Fibroblast of peridontal ligament (primary cell): Measurements from ENCODE around the gene RPL12.

Experiments used
- DNase-seq: peaks from one replicate; pipeline ENCODE4 v3.0.0-alpha.2; 2010; ENCODE audit errors: extremely low read depth

RPL12 gene

DNA sequence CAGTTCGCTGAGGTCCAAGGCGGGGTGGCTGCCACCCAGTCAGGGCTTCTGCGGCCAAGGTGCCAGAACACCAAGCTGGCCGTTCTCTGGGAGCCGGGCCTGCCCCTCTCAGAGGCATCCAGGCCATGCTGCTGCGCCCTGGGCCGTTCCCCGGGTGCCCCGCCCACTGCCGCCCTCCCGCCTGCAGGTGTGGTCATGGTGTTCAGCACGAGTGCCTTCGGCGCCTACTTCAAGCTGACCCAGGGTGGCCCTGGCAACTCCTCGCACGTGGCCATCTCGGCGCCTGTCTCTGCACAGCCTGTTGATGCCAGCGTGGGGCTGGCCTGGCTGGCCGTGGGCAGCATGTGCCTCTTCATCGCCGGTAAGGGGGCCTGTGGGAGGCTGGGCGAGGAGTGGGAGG, 46.6 kb downstream of the RPL12 start:
- no peak for DNase-seq

DNA sequence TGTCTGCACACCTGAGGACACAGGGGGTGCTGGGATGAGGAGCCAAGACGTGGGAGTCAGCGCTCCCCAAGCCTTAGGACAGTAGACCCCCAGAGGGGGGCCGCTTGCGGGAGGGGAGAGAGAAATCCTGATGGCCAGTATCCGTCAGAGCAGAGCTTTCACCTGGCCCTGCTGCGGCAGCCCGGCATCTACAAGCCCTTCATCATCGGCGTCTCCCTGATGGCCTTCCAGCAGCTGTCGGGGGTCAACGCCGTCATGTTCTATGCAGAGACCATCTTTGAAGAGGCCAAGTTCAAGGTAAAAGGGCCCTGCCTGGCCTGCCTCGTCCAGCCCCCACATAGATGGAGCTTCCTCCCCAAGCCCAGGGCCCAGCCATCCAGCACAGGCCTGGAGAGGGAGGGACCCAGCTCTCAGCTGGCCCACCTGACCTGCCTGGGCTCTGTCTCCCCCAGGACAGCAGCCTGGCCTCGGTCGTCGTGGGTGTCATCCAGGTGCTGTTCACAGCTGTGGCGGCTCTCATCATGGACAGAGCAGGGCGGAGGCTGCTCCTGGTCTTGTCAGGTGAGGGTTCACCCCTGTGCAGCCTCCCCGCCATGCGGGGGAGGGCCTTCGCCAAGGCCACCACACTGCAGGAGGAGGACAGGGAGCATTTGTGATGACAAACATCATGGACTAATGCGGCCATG, 47.6 kb downstream of the RPL12 start:
- no peak for DNase-seq

DNA sequence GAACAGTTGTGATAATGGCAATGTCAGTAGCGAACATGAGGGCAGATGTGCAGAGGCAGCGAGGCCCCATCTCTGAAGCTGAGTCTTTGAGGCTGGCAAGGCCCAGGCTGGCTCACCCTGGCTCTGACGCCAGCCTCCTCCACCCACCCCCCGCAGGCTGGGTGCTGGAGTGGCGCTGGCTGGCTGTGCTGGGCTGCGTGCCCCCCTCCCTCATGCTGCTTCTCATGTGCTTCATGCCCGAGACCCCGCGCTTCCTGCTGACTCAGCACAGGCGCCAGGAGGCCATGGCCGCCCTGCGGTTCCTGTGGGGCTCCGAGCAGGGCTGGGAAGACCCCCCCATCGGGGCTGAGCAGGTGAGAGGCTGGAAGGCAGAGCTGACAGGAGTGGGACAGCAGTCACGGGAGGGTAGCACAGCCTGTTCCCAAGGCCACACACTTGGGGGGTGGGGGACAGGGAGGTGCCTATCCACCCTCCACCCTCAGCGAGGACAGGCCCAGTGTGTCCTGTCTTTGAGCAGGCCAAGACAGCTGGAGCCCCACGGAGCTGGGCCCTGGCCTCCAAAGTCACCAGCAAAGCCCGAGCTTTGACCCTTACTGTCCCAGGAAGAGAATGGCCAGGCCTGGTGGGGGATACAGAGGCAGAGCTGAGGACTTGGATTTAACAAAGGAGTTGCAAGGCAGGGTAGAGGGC, 48.7 kb downstream of the RPL12 start:
- no peak for DNase-seq

DNA sequence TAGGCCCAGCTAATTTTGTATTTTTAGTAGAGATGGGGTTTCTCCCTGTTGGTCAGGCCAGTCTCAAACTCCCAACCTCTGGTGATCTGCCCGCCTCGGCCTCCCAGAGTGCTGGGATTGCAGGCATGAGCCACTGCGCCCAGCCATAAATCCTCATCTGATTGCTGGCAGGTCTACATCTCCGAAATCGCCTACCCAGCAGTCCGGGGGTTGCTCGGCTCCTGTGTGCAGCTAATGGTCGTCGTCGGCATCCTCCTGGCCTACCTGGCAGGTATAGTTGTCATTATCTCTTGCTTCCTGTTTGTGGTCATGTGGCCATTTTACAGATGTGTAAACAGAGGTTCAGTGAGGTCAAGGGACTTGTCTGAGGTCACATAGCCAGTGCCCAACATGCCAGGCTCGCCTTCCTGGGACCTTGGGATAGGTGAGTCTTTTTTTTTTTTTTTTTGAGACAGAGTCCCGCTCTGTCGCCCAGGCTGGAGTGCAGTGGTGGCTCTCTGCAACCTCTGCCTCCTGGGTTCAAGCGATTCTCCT, 51.4 kb downstream of the RPL12 start:
- DNase-seq, result no peak

DNA sequence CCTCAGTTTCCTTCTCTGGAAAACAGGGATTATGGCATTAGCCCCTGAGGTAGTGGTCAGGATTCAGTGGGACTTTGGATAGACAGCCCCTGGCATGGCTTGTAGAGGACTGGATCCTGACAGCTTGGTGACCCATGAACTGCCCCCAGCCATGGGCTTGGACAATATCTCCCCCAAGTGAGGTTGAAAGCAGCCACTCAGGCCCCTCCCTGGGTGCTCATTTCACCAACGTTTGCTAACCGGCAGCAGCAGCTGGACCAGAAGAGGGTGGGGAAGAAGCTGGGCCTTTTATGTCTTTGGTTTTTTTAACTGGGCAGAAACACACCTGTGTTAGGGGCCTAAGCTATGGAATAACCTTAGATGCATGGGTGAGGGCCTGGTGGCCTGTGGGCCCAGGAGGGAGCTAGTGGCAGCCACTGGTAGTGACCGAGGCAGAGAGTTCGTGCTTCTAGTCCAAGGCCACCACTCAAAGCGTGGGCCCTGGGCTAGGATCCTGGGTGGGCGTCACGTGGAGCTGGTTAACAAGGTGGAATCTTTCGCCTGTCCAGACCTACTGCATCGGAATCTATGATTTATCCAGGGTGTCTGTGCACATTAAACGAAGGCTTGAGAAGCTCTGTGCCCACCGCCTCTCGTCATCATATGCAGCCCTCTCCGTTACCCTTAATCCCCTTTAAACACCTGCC, 52.3 kb downstream of the RPL12 start:
- no peak for DNase-seq

DNA sequence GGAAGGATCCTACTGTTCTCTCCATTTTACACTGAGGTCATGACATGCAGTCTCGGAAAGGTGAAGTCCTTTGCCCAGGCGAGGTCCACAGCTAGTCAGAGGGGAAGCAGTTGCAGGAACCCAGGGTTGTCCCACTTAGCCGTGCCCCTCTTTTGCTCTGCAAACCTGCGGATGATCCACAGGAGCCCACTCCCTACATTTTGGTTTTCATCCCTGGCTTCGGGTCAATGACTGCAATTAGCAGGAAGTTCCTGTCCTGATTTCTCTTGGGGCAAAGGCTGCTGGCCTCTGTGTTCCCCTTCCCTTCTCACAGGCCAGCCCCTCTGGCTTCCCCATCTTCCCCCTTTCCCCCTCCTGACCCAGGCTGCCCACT, 52.9 kb downstream of the RPL12 start:
- DNase-seq, result no peak
